Progenitor cell of endocrine pancreas (in vitro differentiated cells): Measurements from ENCODE around the gene TMEM207. TPM values are rescaled to one million over a fixed set of nuclear protein-coding genes. Genes with fewer than 3 reads are reported as not detected.

Experiments used
- DNase-seq: peaks from one replicate; pipeline ENCODE4 v3.0.0; 2021; ENCODE audit warnings: low spot score; ENCODE audit not compliant: unreplicated experiment
- H3K27ac Mint-ChIP-seq: 2 replicates; pipeline ENCODE4 v1.8.0; 2021; ENCODE audit warnings: mild to moderate bottlenecking, moderate library complexity, mixed read lengths
- H3K27me3 Mint-ChIP-seq: 2 replicates; pipeline ENCODE4 v1.8.0; 2021; ENCODE audit warnings: mixed read lengths
- H3K36me3 Mint-ChIP-seq: 2 replicates; pipeline ENCODE4 v1.8.0; 2022; ENCODE audit warnings: mixed read lengths; ENCODE audit not compliant: insufficient read depth
- H3K4me1 Mint-ChIP-seq: 2 replicates; pipeline ENCODE4 v1.8.0; 2021; ENCODE audit warnings: low read depth, mixed read lengths
- H3K4me3 Mint-ChIP-seq: 2 replicates; pipeline ENCODE4 v1.8.0; 2021; ENCODE audit warnings: low read depth, mild to moderate bottlenecking, moderate library complexity, mixed read lengths
- H3K9me3 Mint-ChIP-seq: 2 replicates; pipeline ENCODE4 v1.8.0; 2021; ENCODE audit warnings: low read depth, mixed read lengths
- total RNA-seq: library from RNA; stranded (reverse); gene quantifications from 2 replicates; pipeline ENCODE4 v1.2.1, GENCODE V29; 2021
- TF ChIP-seq, protein P1 (sequence below): fragments of 200-600 bp; sonication (generic); IDR thresholded peaks from one replicate; pipeline ENCODE4 v1.5.0; 2021; ENCODE audit warnings: antibody characterized with exemption, mild to moderate bottlenecking; ENCODE audit not compliant: unreplicated experiment

Gene TMEM207
- total RNA-seq, 1 donor from 2014 or later: not detected

DNA sequence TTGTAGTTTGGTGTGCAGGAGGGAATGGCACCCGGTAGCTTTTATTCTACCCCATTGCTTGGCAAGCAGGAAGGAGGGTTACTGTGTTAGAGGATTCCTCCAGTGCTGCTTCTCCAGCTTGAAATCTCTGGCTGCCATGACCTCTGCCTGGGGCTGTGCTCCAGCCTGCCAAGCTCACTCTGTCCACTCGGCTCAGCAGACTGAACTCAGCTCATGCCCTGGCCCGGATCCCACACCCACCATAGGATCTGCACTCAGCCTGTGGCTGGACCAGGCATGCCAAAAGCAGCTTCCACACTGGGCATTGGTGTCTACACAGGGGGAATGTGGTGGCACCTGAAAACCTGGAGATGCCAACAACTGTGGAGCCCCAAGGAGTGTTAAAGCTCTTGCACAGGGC is 35.4 kb downstream of the TMEM207 start:
- Mint-ChIP-seq H3K9me3 (peaks cover 13% of the 10 kb centered on the region), H3K4me1 (no peaks in the 10 kb centered on the region), H3K27ac (no peak overlapping the region)

DNA sequence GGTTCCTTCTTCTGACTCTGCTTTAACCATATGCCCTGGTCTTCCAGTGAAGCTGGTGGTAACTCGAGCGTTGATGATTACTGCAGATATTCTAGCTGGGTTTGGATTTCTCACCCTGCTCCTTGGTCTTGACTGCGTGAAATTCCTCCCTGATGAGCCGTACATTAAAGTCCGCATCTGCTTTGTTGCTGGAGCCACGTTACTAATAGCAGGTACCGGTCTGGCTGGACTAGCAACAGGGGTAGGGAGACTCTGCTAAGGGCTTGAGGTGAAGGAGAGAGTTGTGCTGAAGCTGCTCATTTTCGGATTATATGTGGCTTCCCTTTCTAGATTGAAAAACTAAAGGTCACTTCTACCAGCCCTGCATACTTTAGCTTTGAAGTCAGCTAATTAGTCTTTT is 45.0 kb downstream of the TMEM207 start:
- no peak for DNase-seq
- H3K27me3 Mint-ChIP-seq: no peaks in the 10 kb centered on the region
- no peak overlapping the region for H3K4me3 Mint-ChIP-seq
- H3K36me3 Mint-ChIP-seq: no peaks in the 10 kb centered on the region
- no peaks in the 10 kb centered on the region for H3K9me3 Mint-ChIP-seq
- TF ChIP-seq, protein P1, sequence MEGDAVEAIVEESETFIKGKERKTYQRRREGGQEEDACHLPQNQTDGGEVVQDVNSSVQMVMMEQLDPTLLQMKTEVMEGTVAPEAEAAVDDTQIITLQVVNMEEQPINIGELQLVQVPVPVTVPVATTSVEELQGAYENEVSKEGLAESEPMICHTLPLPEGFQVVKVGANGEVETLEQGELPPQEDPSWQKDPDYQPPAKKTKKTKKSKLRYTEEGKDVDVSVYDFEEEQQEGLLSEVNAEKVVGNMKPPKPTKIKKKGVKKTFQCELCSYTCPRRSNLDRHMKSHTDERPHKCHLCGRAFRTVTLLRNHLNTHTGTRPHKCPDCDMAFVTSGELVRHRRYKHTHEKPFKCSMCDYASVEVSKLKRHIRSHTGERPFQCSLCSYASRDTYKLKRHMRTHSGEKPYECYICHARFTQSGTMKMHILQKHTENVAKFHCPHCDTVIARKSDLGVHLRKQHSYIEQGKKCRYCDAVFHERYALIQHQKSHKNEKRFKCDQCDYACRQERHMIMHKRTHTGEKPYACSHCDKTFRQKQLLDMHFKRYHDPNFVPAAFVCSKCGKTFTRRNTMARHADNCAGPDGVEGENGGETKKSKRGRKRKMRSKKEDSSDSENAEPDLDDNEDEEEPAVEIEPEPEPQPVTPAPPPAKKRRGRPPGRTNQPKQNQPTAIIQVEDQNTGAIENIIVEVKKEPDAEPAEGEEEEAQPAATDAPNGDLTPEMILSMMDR: no peak
- H3K27ac Mint-ChIP-seq: no peak overlapping the region
- H3K4me1 Mint-ChIP-seq: no peaks in the 10 kb centered on the region

More for the DNA sequence above, 35.4 kb downstream of the TMEM207 start:
- Mint-ChIP-seq H3K36me3 (no peaks in the 10 kb centered on the region), H3K4me3 (no peak overlapping the region), H3K27me3 (no peaks in the 10 kb centered on the region)
- DNase-seq: no peak
- TF ChIP-seq, protein P1: no peak

DNA sequence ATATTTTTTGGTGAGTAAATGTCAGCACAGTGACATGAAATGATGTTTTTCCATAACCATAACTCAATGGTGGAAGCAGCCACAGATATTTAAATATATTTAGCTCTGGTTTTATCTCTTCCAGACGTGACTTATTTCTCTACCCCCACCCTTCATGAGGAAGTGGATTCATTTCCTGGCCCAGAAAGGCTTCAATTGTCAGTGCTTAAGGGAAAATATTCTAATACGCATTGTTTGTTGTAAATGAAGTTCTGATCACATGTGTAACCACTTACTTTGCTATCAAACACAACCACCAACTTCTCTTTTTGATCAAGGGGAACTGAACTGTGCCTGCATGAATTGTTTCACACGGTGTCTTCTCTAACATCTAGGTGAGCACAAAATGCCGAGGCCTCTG is 47.7 kb downstream of the TMEM207 start:
- H3K27ac Mint-ChIP-seq: no peak overlapping the region
- TF ChIP-seq, protein P1: no peak
- no peaks in the 10 kb centered on the region for H3K36me3 Mint-ChIP-seq

DNA sequence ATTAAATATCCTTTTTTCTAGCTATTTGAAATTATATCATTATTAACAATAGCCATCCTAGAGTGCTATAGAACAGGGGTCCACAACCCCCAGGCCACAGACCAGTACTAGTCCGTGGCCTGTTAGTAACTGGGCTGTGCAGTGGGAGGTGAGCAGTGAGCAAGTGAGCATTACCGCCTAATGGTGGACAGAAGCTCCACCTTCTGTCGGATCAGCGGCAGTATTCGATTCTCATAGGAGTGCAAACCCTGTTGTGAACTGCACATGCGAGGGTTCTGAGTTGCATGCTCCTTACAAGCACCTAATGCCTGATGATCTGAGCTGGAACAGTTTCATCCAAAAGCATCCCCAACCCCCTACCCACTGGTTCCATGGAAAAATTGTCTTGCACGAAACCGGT is 50.0 kb downstream of the TMEM207 start:
- Mint-ChIP-seq H3K9me3 (no peaks in the 10 kb centered on the region), H3K27ac (no peak overlapping the region), H3K27me3 (no peaks in the 10 kb centered on the region), H3K4me1 (peaks cover 2% of the 10 kb centered on the region), H3K36me3 (no peaks in the 10 kb centered on the region), H3K4me3 (no peak overlapping the region)
- TF ChIP-seq, protein P1: no peak
- no peak for DNase-seq

More for the DNA sequence above, 47.7 kb downstream of the TMEM207 start:
- no peak for DNase-seq
- no peaks in the 10 kb centered on the region for H3K27me3 Mint-ChIP-seq
- no peaks in the 10 kb centered on the region for H3K9me3 Mint-ChIP-seq
- peaks cover 2% of the 10 kb centered on the region for H3K4me1 Mint-ChIP-seq
- no peak overlapping the region for H3K4me3 Mint-ChIP-seq

DNA sequence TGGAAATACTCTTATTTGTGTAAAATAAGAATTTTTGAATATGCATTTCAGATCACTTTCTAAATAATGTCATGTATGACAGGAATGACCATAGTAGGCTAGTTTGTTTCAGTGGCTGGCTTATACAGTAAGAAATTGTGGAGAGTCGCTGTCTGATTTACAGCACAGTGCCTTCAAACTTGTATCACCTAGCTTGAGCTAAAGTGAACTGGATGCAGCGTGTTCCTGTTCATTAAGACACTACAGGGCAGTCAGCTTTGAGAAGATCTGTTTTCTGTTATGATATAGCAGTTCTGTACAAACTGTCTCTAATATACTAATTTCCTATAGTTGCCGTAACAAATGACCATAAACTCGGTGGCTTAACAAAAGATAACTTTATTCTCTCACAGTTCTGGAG is 51.8 kb downstream of the TMEM207 start:
- TF ChIP-seq, protein P1: no peak
- no peak overlapping the region for H3K4me3 Mint-ChIP-seq
- DNase-seq: no peak
- H3K9me3 Mint-ChIP-seq: no peaks in the 10 kb centered on the region
- no peak overlapping the region for H3K27ac Mint-ChIP-seq
- H3K27me3 Mint-ChIP-seq: no peaks in the 10 kb centered on the region
- no peaks in the 10 kb centered on the region for H3K36me3 Mint-ChIP-seq
- H3K4me1 Mint-ChIP-seq: peaks cover 2% of the 10 kb centered on the region
